ENCODE results near the gene GYPC. TPM values are rescaled to one million over a fixed set of nuclear protein-coding genes. Genes with fewer than 3 reads are reported as not detected.

Gene GYPC
- polyA plus RNA-seq, 2 of the 4 experiments (the other 2 are of a cell fraction) = not detected

Small RNA genes lying within 50 kb of the gene (small RNA-seq; reads per million reads assigned to genes)
- 0 to 0.78 (median 0) reads per million in 6 experiments for gene RNU6-675P

Other genes with a start within 250 kb of the GYPC start
- not detected in 2 replicates for gene TEX51, start 242.7 kb downstream of the GYPC start, polyA plus RNA-seq (2011; rRNA removed)
- not detected in 3 replicates for gene TEX51, start 242.7 kb downstream of the GYPC start, polyA plus RNA-seq (2017; fragmentation: RNase III; extraction: RNeasy Plus Mini Kit Qiagen cat#74134 plus additional on column Dnase treatment)

Data from A549 (cell line).